ENCODE results near the gene DHX30.

The DHX30 gene

GRCh38 chr3:47852604-47853602 lies 50.0 kb downstream of the DHX30 start:
- peak; percentile 52 for DNase-seq (ENCODE audit: low spot score)

DNA sequence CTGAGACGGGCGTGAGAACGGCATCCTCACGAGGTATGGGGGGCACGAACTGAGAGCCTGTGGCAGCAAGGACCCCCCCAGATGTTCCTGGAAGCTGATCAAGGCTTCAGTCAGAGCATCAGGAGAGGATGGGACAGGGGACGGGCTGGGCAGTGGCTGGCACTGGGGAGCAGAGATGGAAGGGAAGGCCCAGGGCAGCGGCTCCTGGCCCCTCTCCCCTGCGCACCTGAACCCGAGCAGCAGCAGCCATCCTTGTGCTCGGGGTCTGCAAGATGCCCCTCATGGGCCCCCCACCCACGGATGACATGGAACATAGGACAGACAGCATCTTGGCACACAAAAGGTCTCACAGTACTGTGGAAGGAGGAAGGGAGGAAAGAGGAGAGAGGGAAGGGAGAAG lies 51.3 kb downstream of the DHX30 start:
- DNase-seq (ENCODE audit: low spot score), result no peak

DNA sequence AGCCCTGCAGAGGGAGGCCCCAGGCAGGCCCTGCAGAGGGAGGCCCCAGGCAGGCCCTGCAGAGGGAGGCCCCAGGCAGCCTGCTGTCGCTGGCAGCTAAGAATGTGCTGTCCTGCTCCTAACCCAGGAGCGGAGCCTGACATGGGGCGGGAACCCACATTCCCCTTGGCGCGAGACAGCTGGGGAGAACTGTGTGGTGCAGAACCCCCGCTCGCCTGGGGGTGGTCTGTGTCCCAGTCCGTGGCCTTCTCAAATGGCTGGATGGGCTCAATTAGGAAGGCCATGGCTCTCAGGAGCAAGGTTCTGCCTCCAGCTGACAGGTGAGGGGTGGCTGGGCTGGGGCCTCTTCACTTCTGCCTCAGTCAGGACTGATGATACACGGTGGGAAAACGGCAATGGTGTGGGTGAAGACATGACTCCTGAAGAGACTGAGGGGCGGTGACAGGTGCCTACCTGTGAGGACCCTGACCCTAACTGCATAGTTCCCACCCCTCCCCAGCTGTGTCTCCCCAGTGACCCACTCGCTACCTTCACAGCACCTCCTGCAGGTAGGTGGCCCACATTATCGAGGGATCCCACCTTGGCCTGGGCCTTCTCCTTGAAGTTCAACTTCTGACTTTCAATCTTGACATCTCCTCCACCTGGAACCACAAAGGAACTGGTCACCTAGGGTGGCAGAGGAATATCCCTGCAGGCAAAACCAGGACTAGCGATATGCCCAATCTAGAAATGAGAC lies 52.0 kb downstream of the DHX30 start:
- DNase-seq (ENCODE audit: low spot score), result no peak

DNA sequence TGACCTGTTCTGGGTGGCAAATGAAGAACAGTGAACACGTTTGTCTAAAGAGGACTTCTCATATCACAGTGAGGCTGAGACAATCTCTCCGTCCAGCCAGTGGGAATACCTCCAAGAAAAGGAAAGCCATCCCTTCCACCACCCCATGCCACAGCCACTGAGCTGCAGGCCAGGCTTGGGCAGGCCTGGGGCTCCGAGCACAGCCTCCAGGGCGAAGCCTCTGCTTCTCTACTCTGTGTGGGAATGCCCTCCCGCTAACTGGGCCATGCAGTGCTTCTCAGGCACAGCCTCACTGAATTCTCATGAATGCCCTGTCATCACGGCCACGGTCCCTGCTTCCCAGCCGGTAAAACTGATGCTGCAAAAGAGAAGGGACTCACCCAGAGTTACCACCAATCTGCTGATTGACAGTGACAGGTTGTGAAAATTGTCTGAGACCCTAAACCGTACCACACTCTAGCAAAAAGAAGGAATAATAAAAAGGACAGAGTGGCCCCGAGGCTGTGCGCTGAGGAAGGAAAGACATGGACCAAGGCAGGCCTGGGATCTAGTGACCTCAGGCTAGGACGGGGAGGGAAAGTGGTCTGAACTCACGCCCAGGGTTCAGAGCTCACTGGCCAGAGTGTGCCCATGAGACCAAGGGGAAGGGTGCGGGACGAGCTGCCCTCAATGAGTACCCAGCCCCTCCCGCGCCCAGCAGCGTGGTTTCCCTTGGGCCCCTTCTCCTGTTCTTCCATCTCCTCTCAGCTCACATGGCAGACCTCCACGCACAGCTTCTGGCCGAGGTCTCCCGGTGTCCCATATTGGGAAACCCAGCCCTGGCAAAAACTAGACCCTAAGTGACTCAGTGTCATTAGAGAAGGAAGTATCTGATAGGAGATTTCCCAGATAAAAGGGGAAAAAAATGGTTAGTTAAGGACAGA lies 52.8 kb downstream of the DHX30 start:
- DNase-seq (ENCODE audit: low spot score), result no peak

GRCh38 chr3:47856669-47857068 lies 53.7 kb downstream of the DHX30 start:
- DNase-seq (ENCODE audit: low spot score), result peak; percentile 70

- DNase-seq (ENCODE audit: low spot score), result no peak
These were observed 54.2 kb downstream of the DHX30 start for GRCh38 chr3:47857151-47857550.

DNA sequence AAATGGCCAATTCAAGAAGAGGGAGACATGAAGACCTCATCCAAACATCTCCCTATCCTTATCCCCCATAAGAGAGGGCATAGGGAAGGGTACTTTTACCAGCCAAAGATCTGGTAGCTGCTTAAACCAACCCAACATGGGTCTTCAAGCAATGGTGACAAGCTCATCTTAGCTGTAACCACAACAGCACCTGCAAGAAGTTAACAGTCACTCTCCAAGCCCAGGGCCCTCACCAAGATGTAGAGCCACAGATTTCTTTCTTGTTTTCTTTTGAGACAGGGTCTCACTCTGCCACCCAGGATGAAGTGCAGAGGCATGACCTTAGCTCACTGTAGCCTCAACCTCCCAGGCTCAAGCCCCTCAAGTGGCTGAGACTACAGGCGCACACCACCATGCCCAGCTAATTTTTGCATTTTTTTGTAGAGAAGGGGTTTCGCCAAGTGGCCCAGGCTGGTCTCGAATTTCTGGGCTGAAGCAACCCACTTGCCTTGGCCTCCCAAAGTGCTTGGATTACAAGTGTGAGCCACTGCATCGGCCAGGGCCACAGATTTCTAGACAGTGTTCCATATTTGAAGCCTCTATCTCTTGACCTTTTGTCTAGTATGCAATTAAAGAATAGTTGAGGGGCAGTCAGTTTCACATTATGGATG lies 57.1 kb downstream of the DHX30 start:
- no peak for DNase-seq (ENCODE audit: low spot score)

- DNase-seq (ENCODE audit: low spot score), result no peak
These were observed 60.6 kb downstream of the DHX30 start for GRCh38 chr3:47863391-47864128.

DNA sequence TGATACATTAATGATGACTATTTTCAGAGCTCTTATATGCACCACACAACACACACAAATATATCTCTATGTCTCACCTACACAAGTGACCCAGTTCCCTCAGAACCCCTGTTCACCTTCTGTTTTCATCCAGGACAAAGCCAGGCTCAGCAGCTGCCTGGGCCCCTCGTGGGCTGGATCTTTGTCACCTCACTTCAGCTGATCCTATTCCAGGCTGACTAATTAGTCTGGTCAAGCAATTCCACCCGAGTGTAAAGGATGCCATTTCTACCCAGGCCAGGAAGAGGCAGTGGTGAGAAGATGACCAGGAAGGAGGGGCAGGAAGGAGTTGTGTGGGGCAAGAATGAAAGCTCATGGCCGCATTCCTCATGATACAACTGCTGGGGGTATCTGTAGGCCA lies 62.3 kb downstream of the DHX30 start:
- no peak for DNase-seq (ENCODE audit: low spot score)

DNA sequence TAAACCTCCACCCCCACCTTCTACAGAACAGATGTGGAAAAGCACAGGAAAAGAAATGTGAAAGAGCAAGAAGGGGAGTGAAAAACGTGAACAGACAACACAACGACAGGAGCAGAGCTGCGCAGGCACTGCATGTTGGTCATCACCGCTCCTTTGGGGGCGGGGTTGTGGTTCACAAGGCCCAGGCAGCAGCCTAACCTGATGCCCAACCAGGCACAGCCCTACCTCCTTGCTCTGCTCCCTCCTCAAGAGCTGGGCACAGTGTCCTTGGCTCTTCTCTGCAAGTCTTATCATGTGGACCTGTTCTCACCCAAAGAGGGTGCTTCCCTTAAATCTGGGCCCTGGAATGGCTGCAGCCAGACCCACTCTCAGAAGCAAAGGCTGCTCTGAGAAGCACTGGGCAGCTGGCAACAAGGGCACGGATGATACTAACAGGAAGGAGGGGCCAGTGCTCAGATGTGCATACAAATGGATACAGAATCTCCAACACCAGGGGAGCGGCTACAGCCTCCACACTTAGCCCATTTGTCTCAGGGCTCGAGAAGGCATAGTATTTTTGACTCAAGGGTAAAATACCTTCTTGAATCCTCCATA lies 64.6 kb downstream of the DHX30 start:
- DNase-seq (ENCODE audit: low spot score), result peak; percentile 44

DNA sequence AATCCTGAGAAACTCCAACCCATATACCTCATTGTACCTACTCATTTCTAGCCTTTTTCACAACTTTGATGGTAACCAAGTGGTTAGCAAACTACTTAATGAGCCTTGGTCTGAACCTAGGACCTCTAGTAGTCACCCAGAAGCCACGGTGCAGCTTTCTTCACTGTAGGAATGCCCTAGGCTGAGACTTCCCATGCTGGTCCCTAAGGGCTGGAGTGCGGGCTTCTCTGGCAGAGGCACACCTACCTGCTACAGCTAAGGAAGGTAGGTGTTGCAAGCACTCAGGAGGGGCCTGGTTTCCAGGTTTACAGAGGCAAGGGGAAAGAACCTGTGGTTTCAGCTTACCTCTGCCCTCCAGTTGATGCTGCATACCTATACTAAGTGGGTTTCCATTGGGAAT lies 65.4 kb downstream of the DHX30 start:
- DNase-seq (ENCODE audit: low spot score), result no peak

- no peak for DNase-seq (ENCODE audit: low spot score)
These were observed 67.2 kb downstream of the DHX30 start for GRCh38 chr3:47870156-47870555.

DNA sequence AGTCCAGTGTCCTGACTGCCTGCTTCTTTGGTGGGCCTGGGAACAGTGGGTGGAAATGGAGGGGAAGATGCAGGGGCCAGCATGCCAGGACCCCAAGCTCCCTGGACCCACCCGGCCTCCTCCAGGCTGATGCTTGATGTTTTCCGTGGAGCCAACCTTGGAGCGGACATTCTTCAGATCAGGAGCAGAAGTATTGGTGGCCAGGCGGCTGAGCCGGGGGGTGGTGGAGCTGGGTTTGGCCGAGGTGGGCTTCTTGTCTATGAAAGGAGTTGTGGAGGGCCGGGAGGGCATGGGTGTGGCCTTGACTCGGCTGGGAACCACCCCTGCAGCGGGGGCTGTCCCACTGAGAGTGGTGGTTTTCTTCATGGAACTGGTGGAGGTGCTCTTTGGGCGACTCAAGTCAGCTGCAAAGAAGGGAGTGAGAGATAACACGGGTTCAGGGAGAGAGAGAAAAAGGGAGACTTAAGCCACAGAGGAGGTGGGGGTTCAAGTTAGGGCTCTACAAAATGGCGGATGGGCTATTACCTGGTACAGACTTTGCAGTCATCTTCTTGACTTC lies 67.8 kb downstream of the DHX30 start:
- DNase-seq (ENCODE audit: low spot score), result no peak

GRCh38 chr3:47871389-47871788 lies 68.5 kb downstream of the DHX30 start:
- no peak for DNase-seq (ENCODE audit: low spot score)

GRCh38 chr3:47872916-47873315 lies 70.0 kb downstream of the DHX30 start:
- DNase-seq (ENCODE audit: low spot score), result no peak

GRCh38 chr3:47874438-47874837 lies 71.5 kb downstream of the DHX30 start:
- DNase-seq (ENCODE audit: low spot score), result no peak

DNA sequence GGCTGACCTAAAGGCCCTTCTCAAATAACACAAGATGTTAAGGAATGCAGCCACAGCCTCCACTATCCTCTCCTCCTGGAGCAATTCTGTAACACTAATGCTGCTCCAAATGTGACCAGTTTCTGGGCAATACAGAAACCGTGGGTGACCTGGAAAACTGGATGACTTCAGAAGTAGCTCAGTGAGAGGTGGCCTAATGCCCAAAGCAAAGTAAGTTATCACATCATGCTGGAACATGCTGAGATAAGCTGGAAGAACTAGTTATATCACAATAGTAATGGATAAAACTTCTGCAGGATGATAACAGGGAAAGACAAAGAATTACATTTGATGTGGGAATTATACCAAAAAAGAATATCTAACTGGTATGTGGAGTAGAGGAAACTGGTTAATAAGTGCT lies 72.0 kb downstream of the DHX30 start:
- DNase-seq (ENCODE audit: low spot score), result no peak

- DNase-seq (ENCODE audit: low spot score), result no peak
These were observed 74.4 kb downstream of the DHX30 start for GRCh38 chr3:47877290-47877689.

- no peak for DNase-seq (ENCODE audit: low spot score)
These were observed 74.8 kb downstream of the DHX30 start for GRCh38 chr3:47877719-47878118.

- DNase-seq (ENCODE audit: low spot score), result no peak
These were observed 79.4 kb downstream of the DHX30 start for GRCh38 chr3:47882338-47882737.

All from Ammon's horn (tissue), 1 donor.